Prostate gland (tissue), 2 donors: ENCODE measurements around the gene JARID2.

Experiments
- CTCF ChIP-seq, 4 experiments: fragments of 200-600 bp in 2 of 4; fragments of 450-650 bp in 2 of 4; sonication (generic) in 2 of 4; IDR thresholded peaks; 1 replicate in 3 of 4; 2 replicates in 1 of 4; pipeline ENCODE4 v1.5.1; 2016 to 2019; ENCODE audit warnings: antibody characterized with exemption in 4 of 4, mild to moderate bottlenecking in 2 of 4, moderate library complexity in 2 of 4
- POLR2A ChIP-seq: fragments of 450-650 bp; IDR thresholded peaks from one replicate; pipeline ENCODE4 v1.6.1; 2016; ENCODE audit warnings: antibody characterized with exemption, mild to moderate bottlenecking

GRCh38 chr6:15386756-15387112 is 140.9 kb downstream of the JARID2 start:
- TF ChIP-seq CTCF (IDR thresholded peaks at IDR 0.05), result no peak
- TF ChIP-seq POLR2A, result no peak
